Activated CD4-positive, CD25-positive, alpha-beta regulatory T cell treated with anti-CD3 and anti-CD28 coated beads, Interleukin-2, amount 50 U/mL, for 16 hours (primary cell): ENCODE results near the gene EPB41.
"Not testable (repeated sequence)": the region's sequence is repeated elsewhere in the genome, so short reads cannot be mapped to it uniquely, and the experiment has no call there.

Experiments
- DNase-seq: peaks from one replicate; pipeline ENCODE4 v3.0.0-alpha.2; 2020; ENCODE audit warnings: low read depth, low spot score

EPB41 gene

DNA sequence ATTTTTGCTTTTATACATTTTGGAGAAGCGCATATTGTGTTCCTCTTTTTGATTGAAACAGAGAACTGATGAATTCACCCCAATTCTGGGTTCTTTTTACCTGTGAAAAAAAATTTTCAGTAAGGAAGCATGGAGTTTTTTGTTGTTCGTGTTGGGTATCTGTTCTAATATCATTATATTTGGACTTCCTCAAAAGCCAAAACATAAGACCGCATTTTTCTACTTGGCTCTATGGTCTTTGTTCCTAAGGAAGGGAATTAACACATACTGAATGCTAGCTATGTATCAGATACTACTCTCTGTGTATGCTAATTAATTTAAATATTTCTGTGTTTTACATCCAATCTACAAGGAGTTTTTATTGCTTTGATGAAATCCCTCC is 12.9 kb downstream of the EPB41 start:
- no peak for DNase-seq

GRCh38 chr1:28927648-28928313 is 13.4 kb downstream of the EPB41 start:
- no peak for DNase-seq

DNA sequence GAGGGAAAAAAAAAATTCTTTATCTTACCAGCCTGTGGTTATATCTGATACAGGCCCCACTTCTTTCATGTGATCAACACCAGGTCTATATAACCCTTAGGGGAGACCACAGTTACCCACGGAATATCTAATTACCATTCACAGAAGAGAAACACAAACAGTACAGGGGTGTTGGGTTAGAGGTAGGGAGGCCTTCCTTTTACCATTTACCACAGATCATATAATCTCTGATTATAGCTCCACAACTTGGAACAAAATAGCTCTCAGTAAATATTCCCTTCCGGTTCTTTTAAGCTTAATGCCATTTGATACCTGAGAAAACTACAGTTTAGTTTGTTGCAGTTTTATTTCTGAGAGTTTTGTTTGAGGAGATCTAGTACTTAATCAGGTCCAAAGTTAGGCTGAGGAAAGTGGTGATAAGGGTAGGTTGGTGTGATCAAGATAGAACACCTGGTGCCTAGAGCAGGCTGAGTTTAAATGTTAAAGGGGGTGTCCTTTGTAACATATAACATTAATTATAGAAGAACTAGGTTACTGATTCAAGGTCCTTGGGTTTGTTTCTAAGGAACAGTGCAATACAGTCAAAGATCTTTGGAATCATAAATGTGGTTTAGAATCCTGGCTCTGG is 14.1 kb downstream of the EPB41 start:
- DNase-seq = no peak

- no peak for DNase-seq
Measured at GRCh38 chr1:28933277-28933676, 18.9 kb downstream of the EPB41 start.

GRCh38 chr1:28933918-28934317 is 19.5 kb downstream of the EPB41 start:
- DNase-seq = no peak

- DNase-seq = no peak
Measured at GRCh38 chr1:28934676-28935075, 20.3 kb downstream of the EPB41 start.

DNA sequence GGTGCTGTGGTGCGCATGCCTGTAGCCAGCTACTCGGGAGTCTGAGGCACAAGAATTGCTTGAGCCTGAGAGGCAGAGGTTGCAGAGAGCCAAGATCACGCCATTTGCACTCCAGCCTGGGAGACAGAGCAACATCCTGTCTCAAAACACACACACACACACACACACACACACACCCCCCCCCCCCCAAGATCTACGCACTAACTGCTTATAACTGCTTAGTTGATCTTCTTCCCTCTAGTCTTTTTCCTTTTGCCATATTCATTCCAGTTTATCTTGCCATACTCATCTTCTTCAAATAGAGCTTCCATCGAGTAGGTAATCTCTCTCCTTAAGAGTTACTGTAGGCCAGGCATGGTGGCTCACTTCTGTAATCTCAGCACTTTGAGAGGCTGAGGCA is 20.9 kb downstream of the EPB41 start:
- DNase-seq = no peak

- no peak for DNase-seq
Measured at GRCh38 chr1:28936094-28936493, 21.7 kb downstream of the EPB41 start.

DNA sequence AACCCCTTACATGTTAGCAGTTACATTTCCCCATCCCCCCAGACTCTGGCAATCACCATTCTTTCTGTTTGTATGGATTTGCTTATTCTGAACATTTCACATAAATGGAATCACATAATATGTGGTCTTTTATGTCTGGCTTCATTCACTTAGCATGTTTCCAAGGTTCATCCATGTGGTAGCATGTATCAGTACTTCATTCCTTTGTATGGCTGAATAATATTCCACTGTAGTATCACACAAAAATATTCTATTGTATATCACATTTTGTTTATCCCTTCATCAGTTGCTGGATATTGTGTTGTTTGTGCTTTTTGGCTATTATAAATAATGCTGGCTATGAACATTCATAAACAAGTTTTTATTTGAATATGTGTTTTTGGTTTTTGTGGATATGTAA is 22.2 kb downstream of the EPB41 start:
- no peak for DNase-seq

DNA sequence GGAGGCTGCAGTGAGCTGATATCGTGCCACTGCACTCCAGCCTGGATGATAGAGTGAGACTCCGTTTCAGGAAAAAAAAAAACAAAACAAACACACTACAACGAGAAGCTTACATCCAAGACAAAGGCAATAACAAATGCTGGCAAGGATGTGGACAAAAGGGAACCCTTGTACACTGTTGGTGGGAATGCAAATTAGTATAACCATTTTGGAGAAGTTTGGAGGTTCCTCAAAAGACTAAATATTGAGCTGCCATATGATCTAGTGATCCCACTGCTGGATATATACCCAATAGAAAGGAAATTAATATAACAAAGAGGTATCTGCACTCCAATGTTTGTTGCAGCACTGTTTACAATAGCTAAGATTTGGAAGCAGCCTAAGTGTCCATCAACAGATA is 29.2 kb downstream of the EPB41 start:
- DNase-seq = not testable (repeated sequence)

GRCh38 chr1:28950006-28950405 is 35.6 kb downstream of the EPB41 start:
- no peak for DNase-seq

DNA sequence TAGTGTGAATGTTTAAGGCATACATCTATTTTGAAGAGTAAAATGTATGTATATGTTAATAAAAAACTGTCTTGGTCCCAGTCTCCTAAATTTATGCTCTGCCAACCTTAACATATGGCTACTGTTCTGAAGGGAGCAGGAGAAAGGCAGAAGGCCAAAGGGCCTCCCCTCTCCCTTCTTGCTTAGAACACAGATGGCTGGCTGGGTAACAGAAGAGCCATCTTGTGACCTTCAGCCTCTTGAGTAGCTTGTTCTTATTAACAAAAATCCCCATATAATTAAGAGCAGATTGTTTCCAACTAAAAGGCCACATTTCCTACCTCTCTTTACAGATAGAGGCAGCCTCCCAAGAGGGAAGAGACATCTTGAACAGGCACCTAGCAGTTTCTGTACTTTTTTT is 36.1 kb downstream of the EPB41 start:
- DNase-seq = no peak

GRCh38 chr1:28954126-28954726 is 39.9 kb downstream of the EPB41 start:
- DNase-seq = no peak

GRCh38 chr1:28956038-28956464 is 41.7 kb downstream of the EPB41 start:
- DNase-seq = no peak

DNA sequence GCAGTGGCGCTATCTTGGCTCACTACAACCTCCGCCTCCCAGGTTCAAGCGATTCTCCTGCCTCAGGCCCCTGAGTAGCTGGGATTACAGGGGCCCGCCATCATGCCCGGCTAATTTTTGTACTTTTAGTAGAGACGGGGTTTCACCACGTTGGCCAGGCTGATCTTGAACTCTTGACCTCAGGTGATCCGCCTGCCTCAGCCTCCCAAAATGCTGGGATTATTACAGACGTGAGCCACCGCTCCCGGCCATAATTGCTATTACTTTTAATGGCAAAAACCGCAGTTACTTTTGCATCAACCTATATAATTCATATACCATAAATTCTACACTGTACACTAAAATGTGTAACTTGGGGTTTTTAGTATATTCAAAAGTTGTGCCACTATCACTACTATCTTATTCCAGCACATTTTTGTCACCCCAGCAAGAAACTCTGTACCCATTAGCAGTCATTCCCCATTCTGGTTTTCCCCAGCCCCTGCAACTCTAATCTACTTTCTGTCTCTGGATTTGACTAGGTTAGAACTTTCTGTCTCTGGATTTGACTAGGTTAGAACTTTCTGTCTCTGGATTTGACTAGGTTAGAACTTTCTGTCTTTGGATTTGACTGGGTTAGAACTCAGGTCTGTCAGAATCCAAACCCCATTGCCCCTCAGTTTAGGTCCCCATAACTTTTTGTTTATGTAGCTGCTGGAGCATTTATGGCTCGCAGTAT is 47.9 kb downstream of the EPB41 start:
- not testable (repeated sequence) for DNase-seq

DNA sequence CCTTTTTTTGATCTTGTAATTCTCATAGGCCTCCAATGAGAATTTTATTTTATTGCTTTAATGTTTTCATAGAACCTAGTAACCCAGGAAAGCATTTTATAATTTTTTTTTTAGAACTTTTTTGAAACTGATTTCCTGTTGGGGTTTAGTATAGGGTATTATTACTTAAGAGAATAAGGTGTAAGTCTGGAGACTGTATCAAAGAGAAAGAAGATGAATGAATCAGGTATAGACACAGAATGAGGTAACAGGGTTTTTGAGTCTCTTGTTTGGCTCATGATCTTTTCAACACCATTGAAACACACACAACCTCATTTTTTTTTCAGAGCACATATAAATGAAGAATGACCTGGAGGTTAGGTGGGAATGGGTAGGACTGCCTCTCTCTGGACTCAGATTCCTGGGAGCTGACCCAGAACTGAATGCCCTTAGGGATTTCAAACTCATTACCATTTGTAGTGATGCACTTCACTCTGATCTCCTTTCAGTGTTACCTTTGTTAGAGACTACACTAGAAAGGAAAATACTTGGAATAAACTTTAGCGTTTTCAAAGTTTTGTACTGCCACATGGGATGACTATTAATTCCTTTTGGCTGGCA is 51.0 kb downstream of the EPB41 start:
- DNase-seq = no peak

- no peak for DNase-seq
Measured at GRCh38 chr1:28966617-28967016, 52.2 kb downstream of the EPB41 start.

DNA sequence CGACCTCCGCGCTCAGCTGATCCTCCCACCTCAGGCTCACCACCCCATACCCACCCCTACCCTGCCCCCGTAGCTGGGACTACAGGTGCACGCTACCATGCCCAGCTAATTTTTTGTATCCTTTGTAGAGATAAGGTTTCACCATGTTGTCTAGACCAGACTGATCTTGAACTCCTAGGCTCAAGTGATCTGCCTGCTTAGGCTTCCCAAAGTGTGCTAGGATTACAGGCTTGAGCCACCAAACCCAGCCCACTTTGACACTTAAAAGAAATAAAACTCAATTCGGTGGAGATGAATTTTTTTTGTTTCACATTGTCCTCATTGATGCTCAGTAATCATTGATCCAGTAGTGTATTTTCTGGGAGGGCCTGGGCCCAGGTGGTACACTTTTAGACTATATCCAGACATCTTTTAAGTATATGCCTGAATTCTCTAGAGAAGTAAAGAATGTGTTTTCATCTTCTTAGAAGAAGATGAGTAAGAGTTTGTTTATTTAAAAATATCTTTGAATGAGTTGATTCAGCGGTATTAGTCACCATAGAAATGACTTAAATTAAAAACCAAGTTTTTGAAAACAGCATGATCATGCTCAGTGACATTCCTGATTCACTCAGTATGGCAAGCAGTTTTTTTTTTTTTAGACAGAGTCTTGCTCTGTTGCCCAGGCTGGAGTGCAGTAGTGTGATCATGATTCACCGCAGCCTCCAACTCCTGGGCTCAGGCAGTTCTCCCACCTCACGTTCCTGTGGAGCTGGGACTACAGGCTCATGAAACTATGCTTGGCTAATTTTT is 57.8 kb downstream of the EPB41 start:
- no peak for DNase-seq

GRCh38 chr1:28973596-28974421 is 59.4 kb downstream of the EPB41 start:
- no peak for DNase-seq

- no peak for DNase-seq
Measured at GRCh38 chr1:28974432-28974831, 60.1 kb downstream of the EPB41 start.
